SK-N-SH (cell line): ENCODE results near the gene TEKT5. TPM values are rescaled to one million over a fixed set of nuclear protein-coding genes. Genes with fewer than 3 reads are reported as not detected.

Source experiments
- CTCF ChIA-PET: fragments of 300-600, 350-600 bp; formaldehyde crosslinking; extraction: SDS; loops from one replicate; lab custom pipeline; 2021; lab: Yijun Ruan, JAX
- POLR2A ChIA-PET: fragments of 350-600 bp; sonication (Branson Sonifier 250); formaldehyde crosslinking; extraction: SDS; loops from one replicate; lab custom pipeline; 2020; ENCODE audit warnings: antibody characterized with exemption, inconsistent platforms; lab: Yijun Ruan, JAX
- DNase-seq: peaks from one replicate; pipeline ENCODE4 v3.0.0; 2012
- H2AFZ ChIP-seq: fragments of 200-600 bp; sonication (generic); 2 replicates; pipeline ENCODE4 v1.8.1; 2016; ENCODE audit warnings: antibody characterized with exemption, mild to moderate bottlenecking, low read depth
- H3F3A ChIP-seq: fragments of 200-600 bp; sonication (generic); replicated peaks from 2 replicates; pipeline ENCODE3; 2016; ENCODE audit warnings: antibody characterized with exemption, mild to moderate bottlenecking; ENCODE audit not compliant: insufficient read depth
- H3K27ac ChIP-seq, 2 experiments: fragments of 200-500 bp in 1 of 2; fragments of 200-600 bp in 1 of 2; sonication (Bioruptor generic) in 1 of 2; sonication (generic), shearing (Covaris generic) in 1 of 2; 2 replicates each; pipeline versions ENCODE4 v1.5.1 to v1.6.1; 2014 to 2016; ENCODE audit warnings: low read depth in 2 of 2, inconsistent platforms in 1 of 2, low read length in 1 of 2, mild to moderate bottlenecking in 1 of 2, mixed read lengths in 1 of 2
- H3K27me3 ChIP-seq: fragments of 200-600 bp; sonication (generic), shearing (Covaris generic); 2 replicates; pipeline ENCODE4 v1.6.1; 2016; ENCODE audit warnings: mixed run types; ENCODE audit not compliant: insufficient read depth
- H3K36me3 ChIP-seq, 2 experiments: fragments of 200-500 bp in 1 of 2; fragments of 200-600 bp in 1 of 2; sonication (Bioruptor generic) in 1 of 2; sonication (generic) in 1 of 2; replicated peaks in 1 of 2; 2 replicates each; pipeline versions ENCODE3 to v1.5.1; 2014 to 2016; ENCODE audit warnings: low read length in 1 of 2, mild to moderate bottlenecking in 1 of 2; ENCODE audit not compliant: insufficient read depth in 2 of 2, control insufficient read depth in 1 of 2
- H3K4me1 ChIP-seq, 2 experiments: fragments of 200-500 bp in 1 of 2; fragments of 200-600 bp in 1 of 2; sonication (Bioruptor generic) in 1 of 2; sonication (generic), shearing (Covaris generic) in 1 of 2; 2 replicates each; pipeline versions ENCODE4 v1.5.1 to v1.6.1; 2014 to 2016; ENCODE audit warnings: low read depth in 1 of 2, low read length in 1 of 2, mixed run types in 1 of 2; ENCODE audit not compliant: insufficient read depth in 2 of 2, control insufficient read depth in 1 of 2
- H3K4me2 ChIP-seq: fragments of 200-600 bp; sonication (generic), shearing (Covaris generic); 2 replicates; pipeline ENCODE4 v1.6.1; 2017; ENCODE audit warnings: mixed run types
- H3K4me3 ChIP-seq, 2 experiments: fragments of 200-500 bp in 1 of 2; fragments of 200-600 bp in 1 of 2; sonication (Bioruptor generic) in 1 of 2; sonication (generic), shearing (Covaris generic) in 1 of 2; 2 replicates each; pipeline versions ENCODE4 v1.5.1 to v1.8.1; 2014 to 2016; ENCODE audit warnings: low read depth in 2 of 2, inconsistent platforms in 1 of 2, low read length in 1 of 2, mild to moderate bottlenecking in 1 of 2, mixed read lengths in 1 of 2, moderate library complexity in 1 of 2
- H3K79me2 ChIP-seq: fragments of 200-600 bp; sonication (generic); 2 replicates; pipeline ENCODE4 v1.8.1; 2017; ENCODE audit warnings: mild to moderate bottlenecking; ENCODE audit not compliant: insufficient read depth
- H3K9ac ChIP-seq: fragments of 200-600 bp; sonication (generic); 2 replicates; pipeline ENCODE4 v1.6.1; 2017; ENCODE audit warnings: mixed run types
- H3K9me2 ChIP-seq: fragments of 200-600 bp; sonication (generic); 2 replicates; pipeline ENCODE4 v1.6.1; 2017; ENCODE audit warnings: mixed run types
- H3K9me3 ChIP-seq: fragments of 200-600 bp; sonication (generic); 2 replicates; pipeline ENCODE4 v1.6.1; 2017; ENCODE audit warnings: mixed run types, mild to moderate bottlenecking, moderate library complexity
- H4K20me1 ChIP-seq: fragments of 200-600 bp; sonication (generic); 2 replicates; pipeline ENCODE4 v1.6.1; 2017; ENCODE audit warnings: mild to moderate bottlenecking, mixed run types; ENCODE audit not compliant: insufficient read depth
- CHD2 ChIP-seq: fragments of 150-350 bp; IDR thresholded peaks from 2 replicates; pipeline ENCODE4 v1.6.1; 2018; ENCODE audit warnings: low read length; ENCODE audit not compliant: partially characterized antibody
- FOXM1 ChIP-seq: IDR thresholded peaks from 2 replicates; pipeline ENCODE4 v1.4.0; 2012; ENCODE audit warnings: low read depth, mild to moderate bottlenecking
- GABPA ChIP-seq: IDR thresholded peaks from 2 replicates; pipeline ENCODE4 v1.4.0; 2012; ENCODE audit warnings: low read depth, mild to moderate bottlenecking
- GATA2 ChIP-seq: sonication (generic); formaldehyde crosslinking; IDR thresholded peaks from 2 replicates; pipeline ENCODE4 v1.5.0; 2020; ENCODE audit warnings: mild to moderate bottlenecking, missing genetic modification reagents
- IRF3 ChIP-seq: fragments of 150-350 bp; IDR thresholded peaks from 2 replicates; pipeline ENCODE4 v1.6.1; 2016; ENCODE audit warnings: mild to moderate bottlenecking, low read depth, low read length
- JUND ChIP-seq: IDR thresholded peaks from 2 replicates; pipeline ENCODE4 v1.4.0; 2012
- MEF2A ChIP-seq: IDR thresholded peaks from 2 replicates; pipeline ENCODE4 v1.4.0; 2012; ENCODE audit warnings: low read depth, borderline replicate concordance
- NFIC ChIP-seq: IDR thresholded peaks from 2 replicates; pipeline ENCODE4 v1.4.0; 2012; ENCODE audit warnings: borderline replicate concordance
- NRF1 ChIP-seq: IDR thresholded peaks from 2 replicates; pipeline ENCODE4 v1.6.1; 2012; ENCODE audit warnings: low read depth, mild to moderate bottlenecking, low read length
- PBX3 ChIP-seq: IDR thresholded peaks from 2 replicates; pipeline ENCODE4; 2012
- REST ChIP-seq: IDR thresholded peaks from 2 replicates; pipeline ENCODE4 v1.6.1; 2012; ENCODE audit warnings: mild to moderate bottlenecking, low read depth, low read length, moderate library complexity
- RXRA ChIP-seq: IDR thresholded peaks from 2 replicates; pipeline ENCODE4 v1.4.0; 2012; ENCODE audit warnings: low read depth, mild to moderate bottlenecking, borderline replicate concordance
- TEAD4 ChIP-seq: IDR thresholded peaks from 2 replicates; pipeline ENCODE4 v1.4.0; 2012; ENCODE audit warnings: mild to moderate bottlenecking, borderline replicate concordance; ENCODE audit not compliant: insufficient read depth
- USF1 ChIP-seq: IDR thresholded peaks from 2 replicates; pipeline ENCODE4 v1.4.0; 2012; ENCODE audit warnings: low read depth, borderline replicate concordance
- ZBTB33 ChIP-seq: IDR thresholded peaks from 2 replicates; pipeline ENCODE4 v1.4.0; 2012; ENCODE audit warnings: low read depth, borderline replicate concordance
- WGBS: methylation state at CpG from one replicate; pipeline ENCODE4 v1.1.6; 2017; ENCODE audit warnings: low lambda C conversion rate; 5-methylcytosine and 5-hydroxymethylcytosine counted together
- polyA plus RNA-seq, 3 experiments: library from polyadenylated mRNA; depleted of rRNA; stranded (reverse); fragments of >200 nt; gene quantifications; 2 replicates each; pipeline ENCODE4 v1.2.3, GENCODE V29; 2012

The TEKT5 gene
- polyA plus RNA-seq, 1 of the 3 experiments (the other 2 are of a cell fraction): not detected

- Histone ChIP-seq H3K4me1 (no peaks in the 10 kb centered on the region; a peak in 1 of 4 replicates), H3K9ac (no peak overlapping the region), H3K36me3 (no peaks in the 10 kb centered on the region), H3K4me3 (no peak overlapping the region), H3K9me3 (no peaks in the 10 kb centered on the region), H4K20me1 (no peaks in the 10 kb centered on the region), H3K9me2 (no peaks in the 10 kb centered on the region), H3F3A (no peaks in the 10 kb centered on the region), H3K79me2 (no peaks in the 10 kb centered on the region), H3K27ac (no peak overlapping the region), H2AFZ (no peak overlapping the region), H3K4me2 (no peak overlapping the region), H3K27me3 (peaks cover 17% of the 10 kb centered on the region; the same call in 1 of the 2 replicates)
- CTCF ChIA-PET: no interaction called here
- POLR2A ChIA-PET: no interaction called here
- DNase-seq: no peak
- TF ChIP-seq NFIC: no peak
- TF ChIP-seq NRF1: no peak
- no peak for TF ChIP-seq RXRA
- no peak for TF ChIP-seq GABPA
- WGBS: 64% methylated on average over 5 of the region's 6 CpGs
Measured at GRCh38 chr16:10676284-10676683, 18.4 kb downstream of the TEKT5 start.

- no peak overlapping the region for H3K9ac ChIP-seq
- peaks cover 17% of the 10 kb centered on the region; the same call in 1 of the 2 replicates for H3K27me3 ChIP-seq
- H2AFZ ChIP-seq: no peak overlapping the region
- no peaks in the 10 kb centered on the region; a peak in 1 of 4 replicates for H3K4me1 ChIP-seq
- no peaks in the 10 kb centered on the region for H3K36me3 ChIP-seq
- WGBS: 49% methylated on average over 6 of the region's 13 CpGs
- DNase-seq: no peak
- no peaks in the 10 kb centered on the region for H3F3A ChIP-seq
- no peaks in the 10 kb centered on the region for H3K9me3 ChIP-seq
- H3K9me2 ChIP-seq: no peaks in the 10 kb centered on the region
- CTCF ChIA-PET: no interaction called here
- H4K20me1 ChIP-seq: no peaks in the 10 kb centered on the region
- no peak overlapping the region for H3K4me3 ChIP-seq
- H3K79me2 ChIP-seq: no peaks in the 10 kb centered on the region
- H3K4me2 ChIP-seq: no peak overlapping the region
- POLR2A ChIA-PET: no interaction called here
- no peak overlapping the region for H3K27ac ChIP-seq
- TF ChIP-seq ZBTB33: no peak
- no peak for TF ChIP-seq USF1
- no peak for TF ChIP-seq IRF3
- no peak for TF ChIP-seq FOXM1
- TF ChIP-seq JUND: no peak
- TF ChIP-seq NFIC: no peak
- TF ChIP-seq RXRA: no peak
- no peak for TF ChIP-seq MEF2A
- TF ChIP-seq PBX3: no peak
- TF ChIP-seq CHD2: no peak
- TF ChIP-seq GABPA: no peak
- no peak for TF ChIP-seq REST
- TF ChIP-seq GATA2 (CRISPR knock-in tag): no peak
- TF ChIP-seq TEAD4: no peak
Measured at GRCh38 chr16:10675861-10676260, 18.9 kb downstream of the TEKT5 start.
